ENCODE data around the gene ASPSCR1. TPM values are rescaled to one million over a fixed set of nuclear protein-coding genes. Genes with fewer than 3 reads are reported as not detected.

ASPSCR1 gene
- polyA plus RNA-seq, 1 experiment, result 15.4 TPM

DNA sequence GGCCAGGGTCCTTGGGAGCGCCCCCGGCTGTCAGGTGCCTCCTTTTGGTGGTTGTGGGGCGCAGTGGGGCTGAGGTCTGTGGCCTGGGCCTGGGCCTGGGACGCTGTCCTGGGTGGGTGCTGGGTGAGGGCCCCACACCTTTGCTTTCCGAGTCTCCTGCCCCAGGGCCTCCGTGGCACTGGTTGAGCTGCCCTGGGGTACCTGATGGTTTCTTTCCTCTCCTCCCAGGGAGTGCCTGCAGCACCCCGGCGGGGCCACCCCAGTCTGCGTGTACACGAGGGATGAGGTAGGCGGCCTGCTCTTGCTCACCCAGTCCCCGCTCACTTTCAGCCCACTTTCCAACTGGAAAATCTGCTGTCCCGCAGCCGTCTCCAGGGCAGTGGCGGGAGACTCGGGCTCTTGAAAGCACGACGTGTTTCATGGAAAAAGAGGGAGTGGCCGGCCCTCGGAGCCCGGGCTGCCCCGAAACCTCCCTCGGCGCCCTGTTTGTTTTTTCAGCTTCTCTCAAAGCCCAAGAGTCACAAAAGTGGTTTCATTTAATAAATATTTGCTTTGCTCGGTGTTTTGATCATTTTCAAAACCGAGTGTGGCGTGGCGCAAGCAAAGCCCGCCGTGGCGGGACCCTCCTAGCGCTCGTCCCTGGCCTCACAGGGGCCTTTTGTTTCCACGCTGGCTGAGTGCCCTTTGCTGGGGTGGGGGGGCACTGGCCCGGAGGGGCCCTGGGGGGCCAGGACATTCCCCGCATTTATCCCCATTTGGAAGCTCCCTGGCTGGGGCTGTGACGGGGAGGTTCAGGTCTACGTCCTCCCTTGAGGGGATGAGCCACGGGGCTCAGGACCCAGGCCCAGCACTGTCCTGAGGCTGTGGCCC, 17.4 kb downstream of the ASPSCR1 start:
- CTCF ChIA-PET, result interaction anchor here (1.1 to 1.5 kb wide), 2 partner anchors 9 to 35 kb away, joined by 4 to 6 read pairs; no protein-coding TSS in a partner anchor
- POLR2A ChIA-PET, result no interaction called here
- Histone ChIP-seq H3K4me3 (ENCODE audit: low read depth, low read length) (no peak overlapping the region), H3K27me3 (ENCODE audit: control insufficient read depth, insufficient read depth, low read length) (no peaks in the 10 kb centered on the region), H3K36me3 (ENCODE audit: control insufficient read depth, insufficient read depth, low read length) (peaks cover 3% of the 10 kb centered on the region)
- DNase-seq (ENCODE audit: low read depth), result no peak
- TF ChIP-seq, protein P1, sequence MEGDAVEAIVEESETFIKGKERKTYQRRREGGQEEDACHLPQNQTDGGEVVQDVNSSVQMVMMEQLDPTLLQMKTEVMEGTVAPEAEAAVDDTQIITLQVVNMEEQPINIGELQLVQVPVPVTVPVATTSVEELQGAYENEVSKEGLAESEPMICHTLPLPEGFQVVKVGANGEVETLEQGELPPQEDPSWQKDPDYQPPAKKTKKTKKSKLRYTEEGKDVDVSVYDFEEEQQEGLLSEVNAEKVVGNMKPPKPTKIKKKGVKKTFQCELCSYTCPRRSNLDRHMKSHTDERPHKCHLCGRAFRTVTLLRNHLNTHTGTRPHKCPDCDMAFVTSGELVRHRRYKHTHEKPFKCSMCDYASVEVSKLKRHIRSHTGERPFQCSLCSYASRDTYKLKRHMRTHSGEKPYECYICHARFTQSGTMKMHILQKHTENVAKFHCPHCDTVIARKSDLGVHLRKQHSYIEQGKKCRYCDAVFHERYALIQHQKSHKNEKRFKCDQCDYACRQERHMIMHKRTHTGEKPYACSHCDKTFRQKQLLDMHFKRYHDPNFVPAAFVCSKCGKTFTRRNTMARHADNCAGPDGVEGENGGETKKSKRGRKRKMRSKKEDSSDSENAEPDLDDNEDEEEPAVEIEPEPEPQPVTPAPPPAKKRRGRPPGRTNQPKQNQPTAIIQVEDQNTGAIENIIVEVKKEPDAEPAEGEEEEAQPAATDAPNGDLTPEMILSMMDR (IDR thresholded peaks at IDR 0.05; ENCODE audit: insufficient read depth, low read depth, low read length), result no peak

DNA sequence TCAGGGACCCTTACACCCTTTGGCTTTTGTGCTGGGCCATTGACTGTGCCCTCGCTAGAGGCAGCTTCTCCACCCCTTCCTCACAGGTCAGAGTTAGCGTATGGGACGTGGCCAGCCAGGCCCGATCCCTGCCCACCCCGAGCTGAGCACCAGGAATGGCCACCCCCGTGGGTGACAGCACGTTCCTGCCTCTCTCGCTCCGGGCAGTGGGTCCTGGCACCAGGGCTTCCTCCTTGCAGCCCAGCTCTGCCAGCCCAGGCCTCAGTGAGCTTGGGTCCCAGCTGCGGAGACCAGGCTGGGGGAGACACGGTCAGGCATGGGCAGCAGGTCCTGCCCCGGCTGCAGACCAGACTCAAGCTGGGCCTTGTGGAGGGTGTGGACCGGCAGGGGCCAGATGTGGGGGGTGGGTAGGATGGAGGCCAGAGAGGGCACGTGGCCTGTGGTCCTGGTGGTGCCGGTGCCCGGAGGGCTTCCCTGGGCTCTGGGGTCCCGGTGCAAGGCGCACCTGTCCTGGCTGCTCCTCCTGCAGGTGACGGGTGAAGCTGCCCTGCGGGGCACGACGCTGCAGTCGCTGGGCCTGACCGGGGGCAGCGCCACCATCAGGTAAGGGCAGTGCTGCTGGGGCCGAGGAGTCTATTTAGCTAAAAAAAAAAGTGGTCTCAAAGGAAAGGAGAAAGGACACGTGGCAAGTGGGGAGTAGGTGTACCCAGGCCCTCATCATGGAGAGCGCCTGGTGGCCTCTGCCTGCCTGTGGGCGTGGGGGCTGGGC, 18.2 kb downstream of the ASPSCR1 start:
- ChIA-PET CTCF (interaction anchor here (0.6 to 1.5 kb wide), 3 partner anchors 9 to 36 kb away, joined by 3 to 6 read pairs (median 4); no protein-coding TSS in a partner anchor), POLR2A (no interaction called here)
- Histone ChIP-seq H3K36me3 (ENCODE audit: control insufficient read depth, insufficient read depth, low read length) (peaks cover 3% of the 10 kb centered on the region), H3K27me3 (ENCODE audit: control insufficient read depth, insufficient read depth, low read length) (no peaks in the 10 kb centered on the region), H3K4me3 (ENCODE audit: low read depth, low read length) (no peak overlapping the region)
- TF ChIP-seq, protein P1 (IDR thresholded peaks at IDR 0.05; ENCODE audit: insufficient read depth, low read depth, low read length), result no peak
- DNase-seq (ENCODE audit: low read depth), result no peak

DNA sequence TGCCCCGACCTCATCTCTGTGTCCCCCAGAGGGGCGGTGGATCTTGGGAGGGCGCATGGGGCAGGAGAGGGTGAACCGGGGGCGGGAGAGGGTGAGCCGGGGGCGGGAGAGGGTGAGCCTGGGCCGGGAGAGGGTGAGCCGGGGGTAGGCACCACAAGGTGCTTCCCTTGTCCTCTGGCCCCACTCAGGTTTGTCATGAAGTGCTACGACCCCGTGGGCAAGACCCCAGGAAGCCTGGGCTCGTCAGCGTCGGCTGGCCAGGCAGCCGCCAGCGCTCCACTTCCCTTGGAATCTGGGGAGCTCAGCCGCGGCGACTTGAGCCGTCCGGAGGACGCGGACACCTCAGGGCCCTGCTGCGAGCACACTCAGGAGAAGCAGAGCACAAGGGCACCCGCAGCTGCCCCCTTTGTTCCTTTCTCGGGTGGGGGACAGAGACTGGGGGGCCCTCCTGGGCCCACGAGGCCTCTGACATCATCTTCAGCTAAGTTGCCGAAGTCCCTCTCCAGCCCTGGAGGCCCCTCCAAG, 18.9 kb downstream of the ASPSCR1 start:
- ChIA-PET CTCF (interaction anchor here (1.1 kb wide), 1 partner anchor 8 kb away, joined by 4 read pairs; no protein-coding TSS in a partner anchor), POLR2A (no interaction called here)
- TF ChIP-seq, protein P1 (IDR thresholded peaks at IDR 0.05; ENCODE audit: insufficient read depth, low read depth, low read length), result no peak

DNA sequence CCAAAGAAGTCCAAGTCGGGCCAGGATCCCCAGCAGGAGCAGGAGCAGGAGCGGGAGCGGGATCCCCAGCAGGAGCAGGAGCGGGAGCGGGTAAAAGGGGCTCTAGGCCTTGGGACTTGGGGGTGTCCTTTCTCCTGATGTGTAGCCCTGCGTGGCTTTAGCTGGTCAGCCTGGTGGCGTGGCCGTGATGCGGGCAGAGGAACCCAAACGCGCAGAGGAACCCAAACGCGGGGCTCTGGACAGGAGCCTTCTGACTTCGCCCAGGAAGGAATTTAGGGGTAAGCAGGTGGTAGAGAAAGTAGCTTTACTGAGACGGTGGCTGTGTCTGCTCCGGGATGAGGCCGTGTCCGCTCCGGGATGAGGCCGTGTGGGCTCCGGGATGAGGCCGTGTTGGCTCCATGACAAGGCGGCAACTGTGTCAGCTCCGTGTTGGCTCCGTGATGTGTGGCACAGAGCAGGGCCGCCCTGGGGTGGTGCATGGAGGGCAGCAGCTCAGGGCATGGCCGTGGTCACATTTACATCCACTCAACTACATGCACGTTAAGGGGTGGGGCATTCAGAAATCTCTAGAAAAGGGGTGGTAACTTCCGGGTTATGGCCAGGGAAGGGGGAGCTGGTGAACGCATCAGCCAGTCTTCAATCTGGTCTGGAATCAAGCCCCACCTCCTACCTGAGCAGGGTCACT, 19.5 kb downstream of the ASPSCR1 start:
- TF ChIP-seq, protein P1 (IDR thresholded peaks at IDR 0.05; ENCODE audit: insufficient read depth, low read depth, low read length), result no peak
- DNase-seq (ENCODE audit: low read depth), result no peak
- POLR2A ChIA-PET, result interaction anchor here (0.6 kb wide), 1 partner anchor 275 kb away, joined by 3 read pairs; no protein-coding TSS in a partner anchor
- peaks cover 3% of the 10 kb centered on the region for H3K36me3 ChIP-seq (ENCODE audit: control insufficient read depth, insufficient read depth, low read length)
- H3K4me3 ChIP-seq (ENCODE audit: low read depth, low read length), result no peak overlapping the region
- H3K27me3 ChIP-seq (ENCODE audit: control insufficient read depth, insufficient read depth, low read length), result no peaks in the 10 kb centered on the region
- CTCF ChIA-PET, result interaction anchor here (1.0 kb wide), 1 partner anchor 25 kb away, joined by 3 read pairs; no protein-coding TSS in a partner anchor

More for the DNA sequence above, 18.9 kb downstream of the ASPSCR1 start:
- H3K36me3 ChIP-seq (ENCODE audit: control insufficient read depth, insufficient read depth, low read length), result peaks cover 3% of the 10 kb centered on the region
- H3K27me3 ChIP-seq (ENCODE audit: control insufficient read depth, insufficient read depth, low read length), result no peaks in the 10 kb centered on the region
- no peak overlapping the region for H3K4me3 ChIP-seq (ENCODE audit: low read depth, low read length)
- DNase-seq (ENCODE audit: low read depth), result no peak
